BLaER1 treated with 17β-estradiol and CSF1 and Interleukin-3, amounts not matched to agents 10 nM and 100 nM (cell line): ENCODE measurements around the gene ITGB6.
"Not testable (repeated sequence)": the region's sequence is repeated elsewhere in the genome, so short reads cannot be mapped to it uniquely, and the experiment has no call there.

ENCODE experiments used
- H3K27ac ChIP-seq, 11 experiments: shearing (Covaris generic); formaldehyde crosslinking; 2 replicates each; pipeline ENCODE4 v1.8.1; 2022
- H3K27me3 ChIP-seq, 11 experiments: shearing (Covaris generic); formaldehyde crosslinking; 2 replicates each; pipeline ENCODE4 v1.8.1; 2022
- H3K36me3 ChIP-seq, 11 experiments: shearing (Covaris generic); formaldehyde crosslinking; 2 replicates each; pipeline ENCODE4 v1.8.1; 2022
- H3K4me1 ChIP-seq, 10 experiments: shearing (Covaris generic); formaldehyde crosslinking; 2 replicates each; pipeline ENCODE4 v1.8.1; 2022
- H3K4me2 ChIP-seq, 11 experiments: shearing (Covaris generic); formaldehyde crosslinking; 2 replicates each; pipeline ENCODE4 v1.8.1; 2022
- H3K4me3 ChIP-seq, 10 experiments: shearing (Covaris generic); formaldehyde crosslinking; 2 replicates each; pipeline ENCODE4 v1.8.1; 2022
- H3K9ac ChIP-seq, 11 experiments: shearing (Covaris generic); formaldehyde crosslinking; 2 replicates each; pipeline ENCODE4 v1.8.1; 2022
- H3K9me3 ChIP-seq, 11 experiments: shearing (Covaris generic); formaldehyde crosslinking; replicated peaks in 1 of 11; 2 replicates each; pipeline ENCODE4 v1.8.1; 2022
- H4K20me1 ChIP-seq, 11 experiments: shearing (Covaris generic); formaldehyde crosslinking; 2 replicates each; pipeline ENCODE4 v1.8.1; 2022
- Cebpa-rat ChIP-seq, 11 experiments: shearing (Covaris generic); IDR thresholded peaks; 2 replicates each; pipeline ENCODE4 v1.8.1; 2022

ITGB6 gene

DNA sequence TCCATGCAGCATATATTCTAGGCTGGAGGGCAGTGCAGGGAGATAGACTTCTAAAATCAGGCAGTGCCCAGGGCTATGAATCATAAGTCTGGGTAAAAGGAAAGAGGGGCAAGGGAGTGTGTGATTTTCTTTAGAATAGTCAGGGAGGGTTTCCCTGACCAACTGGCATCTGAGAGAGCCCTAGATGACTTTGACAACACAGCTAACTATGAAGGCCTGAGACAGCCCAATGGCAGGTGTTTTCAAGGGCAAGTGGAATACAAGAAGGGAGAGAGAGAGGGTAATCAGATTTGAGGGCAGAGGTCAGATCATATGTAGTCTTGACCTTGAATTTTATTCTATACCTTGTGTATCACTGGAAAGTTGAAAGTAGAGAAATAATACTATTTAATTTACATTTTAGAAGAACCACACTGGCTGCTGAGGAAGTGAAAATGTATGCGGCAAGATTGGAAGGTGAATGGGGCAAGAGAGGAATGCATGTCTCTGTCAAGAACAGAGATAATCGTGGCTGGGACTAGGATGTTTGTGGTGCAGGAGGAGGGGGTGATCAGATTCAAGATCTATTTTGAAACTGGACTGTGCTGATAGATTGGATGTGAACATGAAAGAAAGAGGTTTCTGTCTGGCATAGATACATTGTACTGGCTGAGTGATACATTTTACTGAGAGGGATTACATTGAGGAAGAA is 1.9 kb upstream of the ITGB6 start:
- no peaks in the 10 kb centered on the region for H4K20me1 ChIP-seq
- peaks cover 0 to 25% (median 0%) of the 10 kb centered on the region in 10 experiments; a peak in 6 of 20 replicates for H3K4me1 ChIP-seq
- H3K4me3 ChIP-seq, result no peak overlapping the region
- H3K9me3 ChIP-seq, result peaks cover 0 to 10% (median 6%) of the 10 kb centered on the region in 11 experiments; a peak in 9 of 22 replicates
- H3K36me3 ChIP-seq, result no peaks in the 10 kb centered on the region
- no peak for TF ChIP-seq Cebpa-rat (IDR thresholded peaks at IDR 0.05)
- H3K27ac ChIP-seq, result no peak overlapping the region
- H3K4me2 ChIP-seq, result no peak overlapping the region; a peak in 1 of 22 replicates
- H3K9ac ChIP-seq, result no peak overlapping the region
- H3K27me3 ChIP-seq, result no peaks in the 10 kb centered on the region

DNA sequence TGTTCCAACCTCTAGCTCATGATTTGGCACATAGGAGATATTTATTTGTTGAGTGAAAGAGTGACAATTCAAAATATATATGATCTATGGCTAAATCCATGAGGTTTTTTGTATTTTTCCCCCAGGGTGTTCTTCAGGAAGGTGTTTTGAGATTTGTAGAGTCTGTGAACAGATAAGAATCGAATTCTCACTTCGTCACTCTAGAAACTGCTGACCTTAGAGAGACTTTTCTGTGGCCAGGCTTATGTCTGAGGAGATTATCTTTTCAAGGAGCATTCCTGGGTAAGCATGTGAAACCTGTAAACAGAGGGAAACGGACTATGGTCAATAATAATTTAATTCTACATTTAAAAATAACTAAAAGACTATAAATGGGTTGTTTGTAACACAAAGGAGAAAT is 849 bp upstream of the ITGB6 start:
- H3K27me3 ChIP-seq, result no peaks in the 10 kb centered on the region
- no peak overlapping the region for H3K9ac ChIP-seq
- no peak overlapping the region for H3K4me3 ChIP-seq
- H3K36me3 ChIP-seq, result no peaks in the 10 kb centered on the region
- H3K4me2 ChIP-seq, result no peak overlapping the region
- no peaks in the 10 kb centered on the region for H4K20me1 ChIP-seq
- peaks cover 0 to 21% (median 0%) of the 10 kb centered on the region in 10 experiments; a peak in 2 of 20 replicates for H3K4me1 ChIP-seq
- no peak overlapping the region for H3K27ac ChIP-seq
- no peaks in the 10 kb centered on the region for H3K9me3 ChIP-seq
- TF ChIP-seq Cebpa-rat (IDR thresholded peaks at IDR 0.05), result no peak

DNA sequence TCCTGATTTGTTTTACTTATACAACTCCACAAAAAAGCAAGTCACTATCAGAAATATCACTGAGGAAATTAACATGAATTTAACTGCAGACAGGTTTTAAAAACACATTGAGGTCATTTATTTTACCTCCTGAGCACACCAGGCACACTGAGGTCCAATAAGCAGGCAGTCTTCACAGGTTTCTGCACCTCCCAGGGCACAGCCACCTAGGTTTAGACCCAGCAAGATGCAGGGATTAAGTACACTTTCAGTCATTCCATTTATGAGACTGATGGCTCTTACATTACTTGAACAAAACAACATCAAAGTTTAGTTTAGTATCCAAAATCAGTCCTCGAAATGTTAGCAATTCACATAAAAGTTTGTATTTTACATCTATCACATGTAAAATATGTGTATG is 1.0 kb downstream of the ITGB6 start:
- no peaks in the 10 kb centered on the region for H3K36me3 ChIP-seq
- TF ChIP-seq Cebpa-rat (IDR thresholded peaks at IDR 0.05), result no peak
- no peak overlapping the region for H3K4me2 ChIP-seq
- no peak overlapping the region for H3K4me3 ChIP-seq
- no peak overlapping the region for H3K27ac ChIP-seq
- peaks cover 0 to 12% (median 0%) of the 10 kb centered on the region in 10 experiments; a peak in 1 of 20 replicates for H3K4me1 ChIP-seq
- no peaks in the 10 kb centered on the region for H3K9me3 ChIP-seq
- H3K9ac ChIP-seq, result no peak overlapping the region
- H3K27me3 ChIP-seq, result no peaks in the 10 kb centered on the region
- no peaks in the 10 kb centered on the region for H4K20me1 ChIP-seq

DNA sequence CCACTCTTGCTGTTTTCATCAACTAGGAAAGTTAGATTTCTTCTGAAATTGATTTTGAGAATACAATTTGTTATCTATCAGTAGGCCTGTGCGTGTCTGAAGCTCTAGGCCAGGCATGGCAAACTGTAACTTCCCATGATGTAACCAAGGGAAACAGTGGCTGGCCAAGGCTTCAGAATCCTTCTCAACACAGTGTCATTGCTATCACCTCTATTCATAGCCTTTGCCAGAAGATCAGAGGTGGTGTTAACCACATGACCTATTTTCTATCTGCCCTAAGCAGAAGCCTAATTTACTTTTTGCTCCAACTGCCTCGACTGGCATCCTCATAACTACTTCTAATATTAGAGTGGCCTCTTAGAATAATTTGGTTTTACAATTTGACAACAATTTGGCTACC is 2.5 kb downstream of the ITGB6 start:
- H3K4me1 ChIP-seq, result peaks cover 0 to 8% (median 0%) of the 10 kb centered on the region in 10 experiments; a peak in 1 of 20 replicates
- H3K4me2 ChIP-seq, result no peak overlapping the region
- H3K4me3 ChIP-seq, result no peak overlapping the region
- H3K27ac ChIP-seq, result no peak overlapping the region
- H3K9me3 ChIP-seq, result no peaks in the 10 kb centered on the region
- H3K9ac ChIP-seq, result no peak overlapping the region
- H4K20me1 ChIP-seq, result no peaks in the 10 kb centered on the region
- H3K36me3 ChIP-seq, result no peaks in the 10 kb centered on the region
- no peaks in the 10 kb centered on the region for H3K27me3 ChIP-seq
- no peak for TF ChIP-seq Cebpa-rat (IDR thresholded peaks at IDR 0.05)

DNA sequence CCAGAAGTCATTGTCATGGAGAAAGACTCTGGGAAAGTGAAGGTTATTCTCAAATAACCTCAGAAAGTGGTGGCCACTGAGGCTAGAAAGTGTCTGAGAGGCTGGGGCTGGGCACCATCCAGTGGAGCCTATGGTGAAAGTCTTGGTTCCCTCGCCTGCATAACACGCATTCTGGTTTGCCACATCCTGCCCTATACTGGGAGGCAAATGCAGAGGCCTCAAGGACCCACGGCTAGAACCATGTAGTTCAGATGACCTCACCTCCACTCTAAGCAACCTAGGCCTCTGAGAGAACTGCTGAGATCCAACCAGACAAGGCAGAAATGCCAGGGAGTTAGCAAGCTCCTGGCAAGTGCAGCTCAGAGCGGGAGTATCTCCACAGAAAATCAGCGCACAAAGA is 5.1 kb downstream of the ITGB6 start:
- H3K4me2 ChIP-seq, result no peak overlapping the region
- no peak overlapping the region for H3K4me3 ChIP-seq
- no peak overlapping the region for H3K9ac ChIP-seq
- TF ChIP-seq Cebpa-rat (IDR thresholded peaks at IDR 0.05), result no peak
- no peaks in the 10 kb centered on the region for H3K36me3 ChIP-seq
- no peaks in the 10 kb centered on the region for H3K27me3 ChIP-seq
- H4K20me1 ChIP-seq, result no peaks in the 10 kb centered on the region
- H3K27ac ChIP-seq, result no peak overlapping the region
- H3K4me1 ChIP-seq, result no peaks in the 10 kb centered on the region
- no peaks in the 10 kb centered on the region for H3K9me3 ChIP-seq

DNA sequence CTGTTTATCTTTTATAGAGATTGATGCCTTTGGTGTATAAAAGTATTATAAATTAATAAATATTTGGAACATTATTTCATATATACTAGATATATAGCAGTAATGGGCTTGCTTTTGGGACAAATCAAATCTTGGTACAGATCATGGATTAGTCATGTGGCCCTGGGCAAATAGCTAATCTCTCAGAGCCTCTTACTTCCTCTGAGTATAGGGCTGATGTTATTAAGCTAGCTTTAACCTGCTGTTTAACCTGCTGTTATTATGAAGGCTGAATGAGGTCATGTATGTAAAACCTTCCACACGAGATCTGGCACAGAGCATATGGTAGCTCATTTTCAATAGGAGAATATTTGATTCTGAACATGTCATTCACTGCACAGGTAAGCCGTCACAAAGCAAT is 5.7 kb downstream of the ITGB6 start:
- H4K20me1 ChIP-seq, result no peaks in the 10 kb centered on the region
- H3K4me1 ChIP-seq, result no peaks in the 10 kb centered on the region
- no peak overlapping the region for H3K27ac ChIP-seq
- TF ChIP-seq Cebpa-rat (IDR thresholded peaks at IDR 0.05), result no peak
- H3K9ac ChIP-seq, result no peak overlapping the region
- H3K4me3 ChIP-seq, result no peak overlapping the region
- H3K27me3 ChIP-seq, result no peaks in the 10 kb centered on the region
- no peaks in the 10 kb centered on the region for H3K36me3 ChIP-seq
- no peaks in the 10 kb centered on the region for H3K9me3 ChIP-seq
- H3K4me2 ChIP-seq, result no peak overlapping the region

DNA sequence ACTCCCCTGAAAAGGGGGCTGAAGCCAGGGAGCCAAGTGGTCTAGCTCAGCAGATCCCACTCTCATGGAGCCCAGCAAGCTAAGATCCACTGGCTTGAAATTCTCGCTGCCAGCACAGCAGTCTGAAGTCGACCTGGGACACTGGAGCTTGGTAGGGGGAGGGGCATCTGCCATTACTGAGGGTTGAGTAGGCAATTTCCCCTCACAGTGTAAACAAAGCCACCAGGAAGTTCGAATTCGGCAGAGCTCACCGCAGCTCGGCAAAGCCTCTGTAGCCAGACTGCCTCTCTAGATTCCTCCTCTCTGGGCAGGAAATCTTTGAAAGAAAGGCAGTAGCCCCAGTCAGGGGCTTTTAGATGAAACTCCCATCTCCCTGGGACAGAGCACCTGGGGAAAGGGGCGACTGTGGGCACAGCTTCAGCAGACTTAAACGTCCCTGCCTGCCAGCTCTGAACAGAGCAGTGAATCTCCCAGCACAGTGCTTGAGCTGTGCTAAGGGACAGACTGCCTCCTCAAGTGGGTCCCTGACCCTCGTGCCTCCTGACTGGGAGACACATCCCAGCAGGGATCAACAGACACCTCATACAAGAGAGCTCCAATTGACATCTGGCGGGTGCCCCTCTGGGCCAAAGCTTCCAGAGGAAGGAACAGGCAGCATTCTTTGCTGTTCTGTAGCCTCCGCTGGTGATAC is 18.8 kb downstream of the ITGB6 start:
- not testable (repeated sequence) for H4K20me1 ChIP-seq, H3K36me3 ChIP-seq, H3K9ac ChIP-seq, H3K4me3 ChIP-seq, H3K4me2 ChIP-seq, H3K27me3 ChIP-seq, H3K4me1 ChIP-seq, H3K27ac ChIP-seq
- H3K9me3 ChIP-seq, result peaks cover 0 to 10% (median 6%) of the 10 kb centered on the region in 11 experiments; a peak in 6 of 22 replicates

DNA sequence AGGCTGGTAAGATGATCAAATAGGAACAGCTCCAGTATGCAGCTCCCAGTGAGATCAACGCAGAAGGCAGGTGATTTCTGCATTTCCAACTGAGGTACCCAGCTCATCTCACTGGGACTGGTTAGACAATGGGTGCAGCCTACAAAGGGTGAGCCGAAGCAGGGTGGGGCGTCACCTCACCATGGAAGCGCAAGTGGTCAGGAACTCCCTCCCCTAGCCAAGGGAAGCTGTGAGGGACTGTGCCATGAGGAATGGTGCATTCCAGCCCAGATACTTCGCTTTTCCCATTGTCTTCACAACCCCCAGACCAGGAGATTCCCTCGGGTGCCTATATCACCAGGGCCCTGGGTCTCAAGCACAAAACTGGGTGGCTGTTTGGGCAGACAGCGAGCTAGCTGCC is 19.4 kb downstream of the ITGB6 start:
- H3K4me1 ChIP-seq, H3K9ac ChIP-seq, H4K20me1 ChIP-seq, H3K27me3 ChIP-seq, H3K27ac ChIP-seq, H3K4me2 ChIP-seq, H3K9me3 ChIP-seq, H3K4me3 ChIP-seq, H3K36me3 ChIP-seq: not testable (repeated sequence)

DNA sequence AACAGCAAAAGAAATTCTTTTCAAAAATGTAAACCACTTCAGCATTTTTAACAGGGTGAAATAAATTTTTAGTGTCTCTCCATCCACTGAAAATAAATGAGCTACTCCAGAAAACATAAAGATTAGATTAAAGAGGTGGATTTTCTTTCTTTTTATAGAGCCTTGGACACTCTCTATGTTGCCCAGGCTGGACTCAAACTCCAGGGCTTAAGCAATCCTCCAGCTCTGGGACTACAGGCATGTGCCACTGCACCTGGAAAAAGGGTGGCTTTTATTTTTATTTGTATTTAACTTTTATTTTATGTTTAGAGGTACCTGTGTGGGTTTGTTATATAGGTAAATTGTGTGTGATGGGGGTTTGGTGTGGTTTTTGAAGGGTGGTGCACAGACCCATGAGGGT is 19.9 kb downstream of the ITGB6 start:
- Histone ChIP-seq H3K27me3 (no peaks in the 10 kb centered on the region), H3K4me3 (no peak overlapping the region), H3K4me1 (no peaks in the 10 kb centered on the region), H3K36me3 (no peaks in the 10 kb centered on the region), H4K20me1 (no peaks in the 10 kb centered on the region), H3K4me2 (no peak overlapping the region), H3K27ac (no peak overlapping the region), H3K9ac (no peak overlapping the region), H3K9me3 (no peaks in the 10 kb centered on the region)
- TF ChIP-seq Cebpa-rat (IDR thresholded peaks at IDR 0.05), result no peak
